Measurements from ENCODE around the gene AKIRIN1. TPM values are rescaled to one million over a fixed set of nuclear protein-coding genes. Genes with fewer than 3 reads are reported as not detected.

Gene AKIRIN1
- total RNA-seq, 1 donor from 2014 or later: 152 TPM

- Histone ChIP-seq H3K4me3 (ENCODE audit: insufficient read depth, low read depth, low read length) (no peak overlapping the region), H2AFZ (ENCODE audit: low read depth, low read length) (no peak overlapping the region), H3K4me2 (ENCODE audit: low read length) (peak overlapping the region; percentile 17), H3K27me3 (ENCODE audit: insufficient read depth, low read length) (no peaks in the 10 kb centered on the region), H3K79me2 (ENCODE audit: insufficient read depth, low read length) (peaks cover 82% of the 10 kb centered on the region), H3K27ac (ENCODE audit: low read depth, low read length) (no peak overlapping the region), H3K36me3 (ENCODE audit: insufficient read depth, low read length) (peaks cover 31% of the 10 kb centered on the region), H3K4me1 (ENCODE audit: insufficient read depth, low read length) (peaks cover 32% of the 10 kb centered on the region), H4K20me1 (ENCODE audit: insufficient read depth, low read length) (peaks cover 76% of the 10 kb centered on the region), H3K9me3 (ENCODE audit: insufficient read depth, low read depth, low read length) (no peaks in the 10 kb centered on the region), H3K9ac (ENCODE audit: low read length) (no peak overlapping the region)
- no peak for DNase-seq (ENCODE audit: low read depth)
- no peak for FAIRE-seq
- Mint-ChIP-seq H3K4me3 (ENCODE audit: unreplicated experiment) (peak overlapping the region; percentile 73), H3K36me3 (ENCODE audit: low read depth, unreplicated experiment) (peaks cover 12% of the 10 kb centered on the region), H3K4me1 (ENCODE audit: low read depth, unreplicated experiment) (peaks cover 42% of the 10 kb centered on the region), H3K27ac (ENCODE audit: unreplicated experiment) (no peak overlapping the region), H3K27me3 (ENCODE audit: low read depth, unreplicated experiment) (no peaks in the 10 kb centered on the region), H3K9me3 (ENCODE audit: unreplicated experiment) (no peaks in the 10 kb centered on the region)
- TF ChIP-seq CTCF (IDR thresholded peaks at IDR 0.05; ENCODE audit: insufficient read depth, low read depth, low read length): no peak
- TF ChIP-seq EZH2 (IDR thresholded peaks at IDR 0.05; ENCODE audit: insufficient read depth, low read length): no peak
Measured at GRCh38 chr1:38994196-38994595, 3.1 kb downstream of the AKIRIN1 start.

- no peak overlapping the region for H3K9ac ChIP-seq (ENCODE audit: low read length)
- peak overlapping the region; percentile 64 for H3K27ac Mint-ChIP-seq (ENCODE audit: unreplicated experiment)
- H3K4me1 ChIP-seq (ENCODE audit: insufficient read depth, low read length): peaks cover 18% of the 10 kb centered on the region
- peak overlapping the region; percentile 16 for H3K4me2 ChIP-seq (ENCODE audit: low read length)
- H3K79me2 ChIP-seq (ENCODE audit: insufficient read depth, low read length): peaks cover 98% of the 10 kb centered on the region
- H3K9me3 ChIP-seq (ENCODE audit: insufficient read depth, low read depth, low read length): no peaks in the 10 kb centered on the region
- peaks cover 98% of the 10 kb centered on the region for H4K20me1 ChIP-seq (ENCODE audit: insufficient read depth, low read length)
- H3K27me3 ChIP-seq (ENCODE audit: insufficient read depth, low read length): no peaks in the 10 kb centered on the region
- H2AFZ ChIP-seq (ENCODE audit: low read depth, low read length): no peak overlapping the region
- H3K27ac ChIP-seq (ENCODE audit: low read depth, low read length): no peak overlapping the region
- H3K36me3 ChIP-seq (ENCODE audit: insufficient read depth, low read length): peaks cover 55% of the 10 kb centered on the region
- FAIRE-seq (no peak), DNase-seq (ENCODE audit: low read depth) (no peak)
- TF ChIP-seq EZH2 (IDR thresholded peaks at IDR 0.05; ENCODE audit: insufficient read depth, low read length) (no peak), CTCF (IDR thresholded peaks at IDR 0.05; ENCODE audit: insufficient read depth, low read depth, low read length) (no peak)
- peak overlapping the region; percentile 73 for H3K4me3 Mint-ChIP-seq (ENCODE audit: unreplicated experiment)
- peaks cover 39% of the 10 kb centered on the region for H3K4me1 Mint-ChIP-seq (ENCODE audit: low read depth, unreplicated experiment)
- H3K4me3 ChIP-seq (ENCODE audit: insufficient read depth, low read depth, low read length): no peak overlapping the region
- no peaks in the 10 kb centered on the region for H3K9me3 Mint-ChIP-seq (ENCODE audit: unreplicated experiment)
- peaks cover 21% of the 10 kb centered on the region for H3K36me3 Mint-ChIP-seq (ENCODE audit: low read depth, unreplicated experiment)
- no peaks in the 10 kb centered on the region for H3K27me3 Mint-ChIP-seq (ENCODE audit: low read depth, unreplicated experiment)
Measured at GRCh38 chr1:38997034-38997900, 6.2 kb downstream of the AKIRIN1 start.

GRCh38 chr1:38997901-38998190 is 6.8 kb downstream of the AKIRIN1 start:
- Histone ChIP-seq H3K79me2 (ENCODE audit: insufficient read depth, low read length) (peaks cover 96% of the 10 kb centered on the region), H2AFZ (ENCODE audit: low read depth, low read length) (no peak overlapping the region), H3K9me3 (ENCODE audit: insufficient read depth, low read depth, low read length) (no peaks in the 10 kb centered on the region), H3K4me1 (ENCODE audit: insufficient read depth, low read length) (peaks cover 14% of the 10 kb centered on the region), H4K20me1 (ENCODE audit: insufficient read depth, low read length) (peaks cover 97% of the 10 kb centered on the region), H3K27ac (ENCODE audit: low read depth, low read length) (no peak overlapping the region), H3K4me2 (ENCODE audit: low read length) (peak overlapping the region; percentile 16), H3K27me3 (ENCODE audit: insufficient read depth, low read length) (no peaks in the 10 kb centered on the region), H3K9ac (ENCODE audit: low read length) (no peak overlapping the region), H3K36me3 (ENCODE audit: insufficient read depth, low read length) (peaks cover 56% of the 10 kb centered on the region), H3K4me3 (ENCODE audit: insufficient read depth, low read depth, low read length) (no peak overlapping the region)
- FAIRE-seq (no peak), DNase-seq (ENCODE audit: low read depth) (no peak)
- no peaks in the 10 kb centered on the region for H3K27me3 Mint-ChIP-seq (ENCODE audit: low read depth, unreplicated experiment)
- peaks cover 21% of the 10 kb centered on the region for H3K36me3 Mint-ChIP-seq (ENCODE audit: low read depth, unreplicated experiment)
- no peak overlapping the region for H3K27ac Mint-ChIP-seq (ENCODE audit: unreplicated experiment)
- no peak for TF ChIP-seq CTCF (IDR thresholded peaks at IDR 0.05; ENCODE audit: insufficient read depth, low read depth, low read length)
- no peak for TF ChIP-seq EZH2 (IDR thresholded peaks at IDR 0.05; ENCODE audit: insufficient read depth, low read length)
- H3K4me1 Mint-ChIP-seq (ENCODE audit: low read depth, unreplicated experiment): peaks cover 41% of the 10 kb centered on the region
- peak overlapping the region; percentile 73 for H3K4me3 Mint-ChIP-seq (ENCODE audit: unreplicated experiment)
- H3K9me3 Mint-ChIP-seq (ENCODE audit: unreplicated experiment): no peaks in the 10 kb centered on the region
